Heart left ventricle (tissue), 16 donors: ENCODE results near the gene RAB11B. TPM values are rescaled to one million over a fixed set of nuclear protein-coding genes. Genes with fewer than 3 reads are reported as not detected.
"Not testable (repeated sequence)": the region's sequence is repeated elsewhere in the genome, so short reads cannot be mapped to it uniquely, and the experiment has no call there.

Experiments
- ATAC-seq, 4 donors: fragments of 200-7000 bp; cut with Tn5 transposase; one replicate each; pipeline ENCODE4 v1.9.1; 2020 to 2022; ENCODE audit warnings: moderate library complexity in 4 of 4, mild to moderate bottlenecking in 3 of 4, moderate number of reproducible peaks in 1 of 4
- DNase-seq, 5 donors: peaks; one replicate each; pipeline ENCODE4 v3.0.0-alpha.2; 2020
- H3K27ac ChIP-seq, 12 donors: fragments of 200-600 bp; sonication (generic) in 4 of 12; one replicate each; pipeline versions ENCODE4 v1.5.0 to v1.8.0; 2016 to 2022; ENCODE audit warnings: mild to moderate bottlenecking in 2 of 12
- H3K27me3 ChIP-seq, 9 donors: fragments of 200-600 bp; sonication (generic) in 2 of 9; one replicate each; pipeline versions ENCODE4 v1.5.1 to v1.8.0; 2016 to 2022; ENCODE audit warnings: mild to moderate bottlenecking in 3 of 9
- H3K36me3 ChIP-seq, 9 donors: fragments of 200-600 bp; sonication (generic) in 2 of 9; one replicate each; pipeline versions ENCODE4 v1.5.0 to v1.8.0; 2018 to 2022; ENCODE audit warnings: mild to moderate bottlenecking in 2 of 9
- H3K4me1 ChIP-seq, 12 donors: fragments of 200-600 bp; sonication (generic) in 4 of 12; one replicate each; pipeline versions ENCODE4 v1.5.0 to v1.8.0; 2016 to 2022; ENCODE audit warnings: mild to moderate bottlenecking in 3 of 12
- H3K4me3 ChIP-seq, 12 donors: fragments of 200-600 bp; sonication (generic) in 4 of 12; one replicate each; pipeline versions ENCODE4 v1.5.0 to v1.8.0; 2017 to 2022; ENCODE audit warnings: mild to moderate bottlenecking in 9 of 12, moderate library complexity in 4 of 12
- H3K9me3 ChIP-seq, 12 donors: fragments of 200-600 bp; sonication (generic) in 4 of 12; one replicate each; pipeline versions ENCODE4 v1.5.0 to v1.8.0; 2016 to 2022; ENCODE audit warnings: mild to moderate bottlenecking in 1 of 12
- CTCF ChIP-seq, 12 donors: fragments of 200-600 bp; sonication (generic) in 4 of 12; IDR thresholded peaks; one replicate each; pipeline versions ENCODE4 v1.5.0 to v1.8.0; 2018 to 2022; ENCODE audit warnings: antibody characterized with exemption in 12 of 12, mild to moderate bottlenecking in 5 of 12
- POLR2A ChIP-seq, 2 donors: fragments of 450-650 bp; IDR thresholded peaks; one replicate each; pipeline ENCODE4 v1.6.1; 2017; ENCODE audit warnings: antibody characterized with exemption in 2 of 2, mild to moderate bottlenecking in 2 of 2, moderate library complexity in 2 of 2
- WGBS, 4 donors: extraction: QIAGEN DNeasy Blood & Tissue Kit in 2 of 4; methylation state at CpG; one replicate each; pipeline versions ENCODE4 v1.1.5 to v1.1.7; 2013 to 2018; 5-methylcytosine and 5-hydroxymethylcytosine counted together
- intact Hi-C, 10 donors: fragments of 100-400 bp; cut with DNase I; formaldehyde crosslinking; loops; one replicate each; pipeline versions ENCODE4 v1.11.1 to v1.14.2; 2022
- polyA plus RNA-seq, 2 donors: library from polyadenylated mRNA; stranded (reverse); fragments of 200-250 nt; gene quantifications; one replicate each; pipeline ENCODE4 v1.2.3, GENCODE V29; 2013
- total RNA-seq, 9 donors: library from RNA; depleted of rRNA in 2 of 9; stranded (reverse); fragments of >200 nt in 2 of 9; fragmentation: NEBNext Ultra II Directional in 3 of 9; extraction: Animal tissue kit (Norgen Biotek cat#: 25700) in 3 of 9; gene quantifications; one replicate each; pipeline versions ENCODE4 v1.1.0 to v1.2.4, GENCODE V29; 2016 to 2023
- donor health status: ischemic (EF 13 %, LVEDD 7.1; RV severe dilation, severe dysfunction).
- donor health status: healthy with polysubstance abuse.
- donor health status: DM: no; HTN: yes; CAD: no.
- donor health status: DM: no; HTN: no; CAD: no.
- donor health status: ischemic (EF 25% LVEDD 6.9; RV normal size, moderate dysfunction).
- donor health status: ischemic (EF 25% LVEDD 5.7; RV mildly dilated, moderate dysfunction).
- donor health status: healthy.
- donor health status: DM: yes; HTN: yes; CAD: no.
- donor health status: ischemic (EF 35%, LVEDD 5.7; RV mildly dilated, moderate dysfunction).
- donor health status: nonischemic (EF 11% LVEDD 7.7; RV severe dilation, severe dysfunction).
- donor health status: DM: yes; HTN: yes; CAD: no.
- donor health status: PGD.
- donor health status: ischemic (EF 29% LVEDD 5.4; RV normal size, mild dysfunction).
- donor health status: nonischemic (EF 23%, LVEDD 6.1; RV moderate dilation, normal function).

The RAB11B gene
- total and polyA plus RNA-seq, 11 donors, result 56.4 to 159 (median 140) TPM

- no peaks in the 10 kb centered on the region for H3K27me3 ChIP-seq
- 96 to 98% (median 97%) methylated on average over 12 of the region's 12 CpGs for WGBS, 4 donors
- ATAC-seq (no peak), DNase-seq (peak in 1 of 5 donors; percentile 11)
- peaks cover 0 to 21% (median 6%) of the 10 kb centered on the region in 12 donors for H3K4me1 ChIP-seq
- H3K36me3 ChIP-seq, result peaks cover 0 to 47% (median 26%) of the 10 kb centered on the region in 9 donors
- intact Hi-C loops, result no loop called here
- H3K4me3 ChIP-seq, result no peak overlapping the region
- H3K27ac ChIP-seq, result no peak overlapping the region
- TF ChIP-seq CTCF (IDR thresholded peaks at IDR 0.05), result no peak
- TF ChIP-seq POLR2A (IDR thresholded peaks at IDR 0.05), result no peak
- no peaks in the 10 kb centered on the region for H3K9me3 ChIP-seq
These were observed 48.1 kb downstream of the RAB11B start for GRCh38 chr19:8438236-8438635.

GRCh38 chr19:8441725-8442544, 51.8 kb downstream of the RAB11B start:
- intact Hi-C loops, result loop anchor here in 1 of 10 donors (10.0 kb wide), 1 partner anchor 63 kb away; the partner anchor contains the start of gene PRAM1
- peaks cover 5 to 26% (median 15%) of the 10 kb centered on the region in 12 donors for H3K4me1 ChIP-seq
- ATAC-seq, result no peak
- no peak for TF ChIP-seq POLR2A (IDR thresholded peaks at IDR 0.05)
- no peak for TF ChIP-seq CTCF (IDR thresholded peaks at IDR 0.05)
- H3K27me3 ChIP-seq, result no peaks in the 10 kb centered on the region
- no peak overlapping the region for H3K4me3 ChIP-seq
- H3K36me3 ChIP-seq, result peaks cover 0 to 42% (median 25%) of the 10 kb centered on the region in 9 donors
- no peak overlapping the region for H3K27ac ChIP-seq
- H3K9me3 ChIP-seq, result no peaks in the 10 kb centered on the region
- peak in 1 of 5 donors; percentile 3 for DNase-seq
- WGBS, 4 donors, result 87 to 92% (median 90%) methylated on average over 5 to 6 of the region's 6 CpGs

GRCh38 chr19:8444140-8444676, 54.0 kb downstream of the RAB11B start:
- not testable (repeated sequence) for ATAC-seq, H3K27me3 ChIP-seq, DNase-seq, H3K9me3 ChIP-seq
- WGBS, 4 donors, result 29 to 36% (median 32%) methylated on average over 32 of the region's 32 CpGs
- Histone ChIP-seq H3K4me3 (peak overlapping the region; percentile 71 to 100 (median 97)), H3K27ac (peak overlapping the region; percentile 62 to 99 (median 96)), H3K4me1 (peaks cover 14 to 44% (median 37%) of the 10 kb centered on the region in 12 donors), H3K36me3 (peaks cover 0 to 26% (median 15%) of the 10 kb centered on the region in 9 donors)
- intact Hi-C loops, result loop anchor here in 3 of 10 donors (2.0 to 10.0 kb wide), 3 partner anchors 29 to 61 kb away; partner anchors contain the start of genes MARCHF2 (in 1 of the 3) and PRAM1 (in 1 of the 3)

- ATAC-seq (peak; percentile 94 to 98 (median 98)), DNase-seq (peak; percentile 100)
- peaks cover 0 to 19% (median 12%) of the 10 kb centered on the region in 9 donors for H3K36me3 ChIP-seq
- intact Hi-C loops, result loop anchor here in 7 of 10 donors (2.0 to 10.0 kb wide), 6 partner anchors 30 to 93 kb away; partner anchors contain the start of genes MARCHF2 (in 6 of the 7), PRAM1 (in 1 of the 7) and ZNF414 (in 1 of the 7)
- H3K4me3 ChIP-seq, result peak within 1 kb of the TSS; percentile 71 to 100 (median 97)
- WGBS, 4 donors, result 0 to 1% (median 0%) methylated on average over 16 to 93 of the region's 93 CpGs
- no peaks in the 10 kb centered on the region for H3K27me3 ChIP-seq
- H3K9me3 ChIP-seq, result no peaks in the 10 kb centered on the region
- TF ChIP-seq POLR2A (IDR thresholded peaks at IDR 0.05) (peak; percentile 32 to 88), CTCF (IDR thresholded peaks at IDR 0.05) (no peak)
- H3K4me1 ChIP-seq, result peaks cover 14 to 48% (median 40%) of the 10 kb centered on the region in 12 donors
- H3K27ac ChIP-seq, result peak within 1 kb of the TSS; percentile 82 to 99 (median 96)
These were observed 54.7 kb downstream of the RAB11B start, which contains the start of gene HNRNPM for GRCh38 chr19:8444677-8445487. TSS of gene HNRNPM (plus strand) at chr19:8444975. CDS start at chr19:8444999, 24 bp downstream.
